Measurements from ENCODE around the gene TEX51.

TEX51 gene

DNA sequence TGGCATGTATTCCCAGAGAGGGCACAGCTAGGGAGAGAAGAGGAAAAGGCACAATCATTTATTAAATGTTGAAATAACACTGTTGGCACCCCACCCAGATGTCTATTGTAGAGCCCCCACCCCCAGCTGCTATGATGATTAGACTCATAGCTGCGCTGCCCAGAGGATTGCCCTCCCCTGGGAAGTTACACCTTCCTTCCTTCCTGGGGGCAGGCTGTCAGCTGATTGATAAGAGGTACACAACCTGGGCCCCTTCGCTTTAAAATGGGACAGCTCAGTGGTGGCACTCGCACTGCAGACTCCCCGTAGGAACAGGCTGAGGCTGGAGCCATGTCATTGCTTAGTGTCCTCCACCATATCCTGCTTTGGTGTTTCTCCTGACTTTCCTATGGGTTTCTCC lies 18.1 kb downstream of the TEX51 start:
- no peaks in the 10 kb centered on the region for H3K36me3 ChIP-seq (ENCODE audit: control insufficient read depth, insufficient read depth, low read length, severe bottlenecking)
- peaks cover 12% of the 10 kb centered on the region for H3K27me3 ChIP-seq (replicated peaks; ENCODE audit: control insufficient read depth, insufficient read depth, low read length)
- no peaks in the 10 kb centered on the region for H3K4me1 ChIP-seq (ENCODE audit: control insufficient read depth, insufficient read depth, low read length)
- H3K4me3 ChIP-seq (ENCODE audit: low read length), result no peak overlapping the region
- H3K9ac ChIP-seq (ENCODE audit: low read length), result no peak overlapping the region
- DNase-seq (ENCODE audit: low read depth), result no peak
- peaks cover 6% of the 10 kb centered on the region for H3K9me3 ChIP-seq (ENCODE audit: control insufficient read depth, low read length)

DNA sequence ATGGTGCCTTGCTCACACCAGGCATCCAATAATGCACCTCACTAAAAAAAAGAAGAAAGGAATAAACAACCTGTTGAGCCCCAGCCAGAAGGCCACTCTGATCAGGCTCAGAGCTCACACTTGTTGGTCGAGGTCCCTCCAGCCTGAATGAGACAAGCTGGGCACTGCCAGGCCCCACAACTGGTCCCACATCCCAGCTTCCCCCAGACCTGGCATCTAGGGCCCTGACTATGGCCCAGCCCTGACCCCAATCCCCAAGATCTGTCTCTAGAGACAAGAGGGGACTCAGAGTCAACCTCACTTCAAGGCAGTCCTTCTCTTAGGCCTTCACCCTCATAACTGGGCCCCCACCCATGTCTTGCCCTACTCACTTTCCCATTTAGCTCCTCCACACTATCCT lies 22.4 kb downstream of the TEX51 start:
- no peak for DNase-seq (ENCODE audit: low read depth)
- H3K27me3 ChIP-seq (replicated peaks; ENCODE audit: control insufficient read depth, insufficient read depth, low read length), result no peaks in the 10 kb centered on the region
- no peak overlapping the region for H3K9ac ChIP-seq (ENCODE audit: low read length)
- H3K4me1 ChIP-seq (ENCODE audit: control insufficient read depth, insufficient read depth, low read length), result no peaks in the 10 kb centered on the region
- no peaks in the 10 kb centered on the region for H3K9me3 ChIP-seq (ENCODE audit: control insufficient read depth, low read length)
- no peak overlapping the region for H3K4me3 ChIP-seq (ENCODE audit: low read length)
- no peaks in the 10 kb centered on the region for H3K36me3 ChIP-seq (ENCODE audit: control insufficient read depth, insufficient read depth, low read length, severe bottlenecking)

DNA sequence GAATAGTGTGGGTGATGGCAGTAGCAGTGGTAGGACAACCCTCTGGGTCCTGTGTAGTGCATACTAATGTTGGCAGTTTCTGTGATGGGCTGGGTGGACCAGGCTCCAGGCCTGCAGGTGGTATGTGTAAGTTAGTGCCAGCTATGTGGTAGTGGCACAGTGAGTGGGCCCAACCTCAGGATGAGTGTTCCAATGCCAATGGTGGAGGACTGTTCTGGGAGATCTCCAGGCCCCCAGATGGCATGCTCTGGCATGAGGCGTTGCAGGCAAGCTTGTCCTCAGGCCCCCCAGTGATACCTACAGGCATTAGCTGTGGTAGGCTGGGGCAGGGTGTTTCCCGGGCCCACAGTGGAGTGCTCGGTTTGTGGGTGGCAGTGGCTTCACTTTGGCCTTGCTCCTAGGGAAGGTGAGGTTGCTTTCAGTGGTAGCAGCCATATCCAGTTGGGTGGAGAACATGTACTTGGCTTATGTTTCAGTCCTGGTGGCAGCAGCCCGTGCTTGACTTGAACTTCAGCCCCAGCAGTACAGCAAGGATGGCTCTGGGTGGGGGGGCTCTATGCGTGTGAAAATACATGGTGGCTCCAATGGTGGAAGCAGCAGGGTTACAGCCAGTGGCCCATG lies 32.4 kb downstream of the TEX51 start:
- no peak overlapping the region for H3K9ac ChIP-seq (ENCODE audit: low read length)
- H3K4me3 ChIP-seq (ENCODE audit: low read length), result no peak overlapping the region
- no peak for DNase-seq (ENCODE audit: low read depth)
- no peaks in the 10 kb centered on the region for H3K4me1 ChIP-seq (ENCODE audit: control insufficient read depth, insufficient read depth, low read length)
- H3K27me3 ChIP-seq (replicated peaks; ENCODE audit: control insufficient read depth, insufficient read depth, low read length), result peaks cover 18% of the 10 kb centered on the region
- H3K36me3 ChIP-seq (ENCODE audit: control insufficient read depth, insufficient read depth, low read length, severe bottlenecking), result no peaks in the 10 kb centered on the region
- H3K9me3 ChIP-seq (ENCODE audit: control insufficient read depth, low read length), result peaks cover 6% of the 10 kb centered on the region

DNA sequence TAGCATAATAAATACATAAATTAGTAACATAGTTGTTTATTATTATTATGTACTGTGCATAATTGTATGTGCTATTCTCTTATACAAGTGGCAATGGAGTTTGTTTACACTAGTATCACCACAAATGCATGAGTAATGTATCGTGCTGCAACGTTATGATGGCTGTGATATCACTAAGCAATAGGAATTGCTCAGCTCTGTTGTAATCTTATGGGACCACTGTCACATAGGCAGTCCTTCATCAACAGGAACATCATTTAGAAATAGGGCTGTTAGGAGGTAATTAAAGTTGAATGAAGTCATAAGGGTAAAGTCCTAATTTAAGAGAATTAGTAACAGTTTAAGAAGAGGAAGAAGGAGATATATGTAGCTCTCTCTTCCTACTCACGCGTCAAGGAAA lies 33.8 kb downstream of the TEX51 start:
- H3K36me3 ChIP-seq (ENCODE audit: control insufficient read depth, insufficient read depth, low read length, severe bottlenecking), result no peaks in the 10 kb centered on the region
- H3K4me3 ChIP-seq (ENCODE audit: low read length), result no peak overlapping the region
- H3K27me3 ChIP-seq (replicated peaks; ENCODE audit: control insufficient read depth, insufficient read depth, low read length), result peaks cover 30% of the 10 kb centered on the region
- no peak for DNase-seq (ENCODE audit: low read depth)
- H3K9ac ChIP-seq (ENCODE audit: low read length), result no peak overlapping the region
- H3K4me1 ChIP-seq (ENCODE audit: control insufficient read depth, insufficient read depth, low read length), result no peaks in the 10 kb centered on the region
- H3K9me3 ChIP-seq (ENCODE audit: control insufficient read depth, low read length), result peaks cover 6% of the 10 kb centered on the region

DNA sequence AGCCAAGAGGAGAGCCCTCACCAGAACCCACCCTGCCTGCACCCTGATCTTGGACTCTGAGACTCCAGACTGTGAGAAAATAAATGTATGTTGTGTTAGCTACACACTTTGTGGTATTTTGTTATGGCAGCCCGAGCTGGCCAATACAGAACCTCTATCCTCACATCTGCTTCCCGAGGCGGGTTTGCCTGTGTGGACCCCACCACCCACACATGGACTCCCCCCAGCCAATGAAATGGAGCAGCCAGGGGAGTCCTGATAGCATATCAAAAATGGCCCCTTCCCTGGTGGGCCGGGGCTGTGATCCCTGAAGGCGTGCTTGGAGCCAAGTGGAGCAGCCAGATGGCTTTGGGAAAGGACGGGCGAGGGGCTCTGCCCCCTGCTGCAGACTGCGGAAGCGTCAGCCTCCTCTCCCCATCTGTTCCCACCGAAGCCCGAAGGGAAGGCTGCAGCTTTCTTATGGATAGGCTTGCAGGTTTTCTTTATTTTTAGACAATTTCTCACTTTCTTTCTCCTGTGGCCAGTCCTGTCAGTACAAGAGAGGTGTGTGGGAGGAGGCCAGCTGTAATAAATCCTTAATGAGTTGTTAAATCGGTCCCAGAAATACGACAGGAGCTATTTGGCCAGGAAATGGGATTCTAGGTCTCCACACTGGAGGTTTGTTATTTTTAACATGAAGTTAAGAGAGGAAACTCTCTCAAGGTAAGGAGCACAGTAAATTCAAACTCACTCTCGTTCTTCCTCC lies 34.4 kb downstream of the TEX51 start:
- Histone ChIP-seq H3K4me1 (ENCODE audit: control insufficient read depth, insufficient read depth, low read length) (no peaks in the 10 kb centered on the region), H3K4me3 (ENCODE audit: low read length) (no peak overlapping the region), H3K9me3 (ENCODE audit: control insufficient read depth, low read length) (peaks cover 6% of the 10 kb centered on the region), H3K27me3 (replicated peaks; ENCODE audit: control insufficient read depth, insufficient read depth, low read length) (peaks cover 31% of the 10 kb centered on the region), H3K9ac (ENCODE audit: low read length) (no peak overlapping the region), H3K36me3 (ENCODE audit: control insufficient read depth, insufficient read depth, low read length, severe bottlenecking) (no peaks in the 10 kb centered on the region)
- no peak for DNase-seq (ENCODE audit: low read depth)

DNA sequence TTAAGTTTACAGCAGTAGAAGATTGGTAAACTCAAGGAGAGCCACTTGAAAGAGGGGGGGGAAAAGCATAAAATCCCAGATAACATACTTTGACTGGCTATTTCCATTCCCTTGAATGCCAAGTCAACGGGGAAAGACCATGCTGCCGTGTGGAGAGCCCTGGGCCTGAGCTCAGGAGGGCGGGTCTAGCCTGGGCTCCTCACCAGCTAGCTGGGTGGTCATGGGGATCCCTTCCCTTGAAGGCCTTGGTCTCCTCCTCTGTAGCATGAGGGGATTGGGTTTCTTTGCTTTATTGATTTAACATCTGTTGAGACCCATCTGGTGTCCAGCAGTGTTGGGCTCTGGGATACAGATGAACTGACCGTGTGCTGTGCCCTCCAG lies 35.0 kb downstream of the TEX51 start:
- peaks cover 34% of the 10 kb centered on the region for H3K27me3 ChIP-seq (replicated peaks; ENCODE audit: control insufficient read depth, insufficient read depth, low read length)
- no peaks in the 10 kb centered on the region for H3K4me1 ChIP-seq (ENCODE audit: control insufficient read depth, insufficient read depth, low read length)
- H3K9me3 ChIP-seq (ENCODE audit: control insufficient read depth, low read length), result peaks cover 6% of the 10 kb centered on the region
- H3K9ac ChIP-seq (ENCODE audit: low read length), result no peak overlapping the region
- no peaks in the 10 kb centered on the region for H3K36me3 ChIP-seq (ENCODE audit: control insufficient read depth, insufficient read depth, low read length, severe bottlenecking)
- no peak overlapping the region for H3K4me3 ChIP-seq (ENCODE audit: low read length)
- DNase-seq (ENCODE audit: low read depth), result no peak

DNA sequence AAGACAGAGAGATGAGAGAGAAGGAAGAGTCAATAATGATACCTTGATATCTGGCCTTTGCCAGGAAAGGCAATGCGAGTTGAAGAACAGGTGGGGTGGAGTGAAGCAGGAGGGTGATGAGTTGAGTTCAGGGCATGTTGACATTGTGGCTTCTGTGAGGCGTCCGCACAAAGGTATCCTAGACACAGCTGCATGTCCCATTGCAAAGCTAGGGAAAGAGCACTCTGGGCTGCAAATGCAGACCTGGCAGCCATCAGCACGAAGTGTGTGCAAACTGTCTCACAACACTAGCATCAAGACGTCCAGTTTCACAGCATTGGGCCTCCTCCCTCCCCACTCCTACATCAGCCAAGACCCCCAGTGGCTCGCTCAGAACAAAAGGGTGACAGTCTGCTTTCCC lies 36.1 kb downstream of the TEX51 start:
- H3K9me3 ChIP-seq (ENCODE audit: control insufficient read depth, low read length), result peaks cover under 1% of the 10 kb centered on the region
- no peak overlapping the region for H3K4me3 ChIP-seq (ENCODE audit: low read length)
- no peak overlapping the region for H3K9ac ChIP-seq (ENCODE audit: low read length)
- H3K4me1 ChIP-seq (ENCODE audit: control insufficient read depth, insufficient read depth, low read length), result no peaks in the 10 kb centered on the region
- H3K36me3 ChIP-seq (ENCODE audit: control insufficient read depth, insufficient read depth, low read length, severe bottlenecking), result no peaks in the 10 kb centered on the region
- DNase-seq (ENCODE audit: low read depth), result no peak
- peaks cover 34% of the 10 kb centered on the region for H3K27me3 ChIP-seq (replicated peaks; ENCODE audit: control insufficient read depth, insufficient read depth, low read length)

DNA sequence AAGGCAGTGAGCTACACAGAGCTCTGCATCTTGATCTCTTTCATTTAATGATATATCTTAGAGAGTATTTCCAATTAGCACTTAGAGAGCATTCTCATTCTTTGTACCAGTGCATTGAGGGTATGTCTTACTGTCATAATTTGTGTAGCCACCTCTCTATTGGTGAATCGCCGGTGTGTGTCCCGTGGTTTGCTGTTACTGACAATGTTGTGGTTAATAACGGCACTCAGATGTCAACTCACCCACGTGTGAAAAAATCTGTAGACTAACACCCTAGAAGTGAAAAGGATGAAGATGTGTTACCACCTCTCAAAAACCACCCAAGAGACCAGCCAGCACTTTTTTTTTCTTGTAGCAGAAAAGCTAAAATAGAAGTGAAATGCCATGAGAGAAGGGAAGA lies 37.1 kb downstream of the TEX51 start:
- Histone ChIP-seq H3K9me3 (ENCODE audit: control insufficient read depth, low read length) (no peaks in the 10 kb centered on the region), H3K9ac (ENCODE audit: low read length) (no peak overlapping the region), H3K4me1 (ENCODE audit: control insufficient read depth, insufficient read depth, low read length) (no peaks in the 10 kb centered on the region), H3K36me3 (ENCODE audit: control insufficient read depth, insufficient read depth, low read length, severe bottlenecking) (no peaks in the 10 kb centered on the region), H3K4me3 (ENCODE audit: low read length) (no peak overlapping the region), H3K27me3 (replicated peaks; ENCODE audit: control insufficient read depth, insufficient read depth, low read length) (peaks cover 34% of the 10 kb centered on the region)
- no peak for DNase-seq (ENCODE audit: low read depth)

DNA sequence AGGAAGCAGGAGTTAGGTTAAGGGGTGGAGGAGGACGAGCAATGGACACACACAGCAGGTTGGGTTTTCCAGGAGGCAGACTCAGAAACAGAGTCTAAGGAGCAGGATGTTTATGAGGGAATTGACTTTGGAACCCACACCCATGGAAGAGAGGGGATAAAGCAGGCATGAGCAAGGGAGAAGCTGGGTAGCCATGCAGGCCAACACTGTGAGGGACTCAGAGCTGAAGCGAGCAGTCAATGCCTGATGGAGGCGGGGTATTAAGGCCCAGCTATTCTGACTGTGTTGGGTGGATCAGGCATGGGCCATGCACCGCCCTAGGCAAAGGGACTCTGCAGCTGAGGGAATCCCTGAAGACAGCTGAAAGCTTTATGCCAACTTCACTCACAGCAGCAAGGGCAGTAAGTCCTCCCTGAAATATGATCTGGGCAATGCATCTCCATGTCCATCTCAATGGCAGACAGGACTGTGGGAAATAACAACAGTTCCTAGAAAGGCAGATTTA lies 37.6 kb downstream of the TEX51 start:
- H3K27me3 ChIP-seq (replicated peaks; ENCODE audit: control insufficient read depth, insufficient read depth, low read length), result peaks cover 34% of the 10 kb centered on the region
- H3K4me1 ChIP-seq (ENCODE audit: control insufficient read depth, insufficient read depth, low read length), result no peaks in the 10 kb centered on the region
- H3K36me3 ChIP-seq (ENCODE audit: control insufficient read depth, insufficient read depth, low read length, severe bottlenecking), result no peaks in the 10 kb centered on the region
- H3K4me3 ChIP-seq (ENCODE audit: low read length), result no peak overlapping the region
- H3K9ac ChIP-seq (ENCODE audit: low read length), result no peak overlapping the region
- DNase-seq (ENCODE audit: low read depth), result no peak
- no peaks in the 10 kb centered on the region for H3K9me3 ChIP-seq (ENCODE audit: control insufficient read depth, low read length)

DNA sequence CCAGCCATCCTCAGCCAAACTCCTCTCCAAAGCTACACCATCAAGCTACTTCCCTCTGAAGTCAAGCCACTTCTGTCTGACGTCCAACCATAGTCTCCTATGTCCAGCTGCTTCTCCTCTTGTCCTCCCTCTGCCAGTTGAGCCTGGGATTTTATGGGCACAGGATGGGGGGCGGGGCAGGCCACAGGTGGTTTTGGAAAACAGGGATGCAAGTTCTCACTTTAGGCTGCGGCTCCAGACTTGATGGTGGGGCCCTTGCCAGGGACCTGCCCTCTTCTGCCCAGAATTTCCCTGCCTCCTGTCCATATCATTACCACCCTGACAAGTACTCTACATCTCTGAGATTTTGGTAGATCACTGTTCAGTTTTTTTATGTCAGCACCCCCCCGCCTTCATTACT lies 41.6 kb downstream of the TEX51 start:
- DNase-seq (ENCODE audit: low read depth), result no peak
- H3K9me3 ChIP-seq (ENCODE audit: control insufficient read depth, low read length), result peaks cover 13% of the 10 kb centered on the region
- no peaks in the 10 kb centered on the region for H3K36me3 ChIP-seq (ENCODE audit: control insufficient read depth, insufficient read depth, low read length, severe bottlenecking)
- H3K27me3 ChIP-seq (replicated peaks; ENCODE audit: control insufficient read depth, insufficient read depth, low read length), result peaks cover 29% of the 10 kb centered on the region
- H3K4me1 ChIP-seq (ENCODE audit: control insufficient read depth, insufficient read depth, low read length), result no peaks in the 10 kb centered on the region
- no peak overlapping the region for H3K9ac ChIP-seq (ENCODE audit: low read length)
- no peak overlapping the region for H3K4me3 ChIP-seq (ENCODE audit: low read length)

DNA sequence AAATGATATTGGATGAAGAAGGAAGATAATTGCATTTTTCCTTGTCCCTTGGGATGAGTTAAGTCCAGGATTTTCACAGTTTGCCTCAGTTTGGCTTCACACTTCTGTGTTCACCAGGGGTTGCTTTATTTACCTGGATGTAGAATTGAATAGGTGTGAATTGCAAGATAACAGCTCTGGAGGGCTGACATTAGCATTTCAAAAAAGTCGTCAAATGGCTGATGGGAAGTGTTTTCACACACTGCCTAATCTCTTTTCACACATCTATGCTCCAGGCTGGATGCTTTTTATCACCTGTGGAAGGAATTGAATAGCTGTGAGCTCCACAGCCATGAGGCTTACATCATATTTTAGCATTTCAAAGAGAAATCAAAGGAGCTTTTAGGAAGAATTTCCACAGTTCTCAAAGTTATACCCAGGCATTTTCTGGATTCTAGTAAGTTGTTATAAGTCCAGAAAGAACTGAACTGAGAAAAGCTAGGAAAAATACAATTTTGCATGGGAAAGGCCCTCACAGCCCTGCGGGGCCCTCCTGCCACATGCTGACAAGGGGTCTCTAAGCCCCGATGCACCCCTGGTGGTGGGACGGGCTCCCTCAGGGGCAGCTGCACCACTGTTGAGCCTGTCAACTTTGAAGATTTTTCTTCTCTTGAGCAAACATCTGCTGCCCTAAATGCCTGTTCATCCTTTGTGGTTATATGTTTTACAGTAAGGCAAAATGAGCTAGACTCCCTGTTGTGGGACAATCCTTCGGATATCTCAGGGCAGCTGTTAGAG lies 43.9 kb downstream of the TEX51 start:
- Histone ChIP-seq H3K36me3 (ENCODE audit: control insufficient read depth, insufficient read depth, low read length, severe bottlenecking) (no peaks in the 10 kb centered on the region), H3K9ac (ENCODE audit: low read length) (no peak overlapping the region), H3K4me3 (ENCODE audit: low read length) (no peak overlapping the region), H3K27me3 (replicated peaks; ENCODE audit: control insufficient read depth, insufficient read depth, low read length) (peaks cover 27% of the 10 kb centered on the region), H3K4me1 (ENCODE audit: control insufficient read depth, insufficient read depth, low read length) (no peaks in the 10 kb centered on the region), H3K9me3 (ENCODE audit: control insufficient read depth, low read length) (peaks cover 13% of the 10 kb centered on the region)
- DNase-seq (ENCODE audit: low read depth), result no peak

Measured in adipocyte (in vitro differentiated cells).